Embryonic facial prominence (tissue), 1 donor: ENCODE data around the gene SPRYD3.
A peak's percentile ranks its signal among the peaks of the same experiment; 100 is the strongest.

Experiments used
- DNase-seq: peaks from one replicate; pipeline ENCODE4 v3.0.0-alpha.2; 2016; ENCODE audit errors: extremely low spot score

SPRYD3 gene

DNA sequence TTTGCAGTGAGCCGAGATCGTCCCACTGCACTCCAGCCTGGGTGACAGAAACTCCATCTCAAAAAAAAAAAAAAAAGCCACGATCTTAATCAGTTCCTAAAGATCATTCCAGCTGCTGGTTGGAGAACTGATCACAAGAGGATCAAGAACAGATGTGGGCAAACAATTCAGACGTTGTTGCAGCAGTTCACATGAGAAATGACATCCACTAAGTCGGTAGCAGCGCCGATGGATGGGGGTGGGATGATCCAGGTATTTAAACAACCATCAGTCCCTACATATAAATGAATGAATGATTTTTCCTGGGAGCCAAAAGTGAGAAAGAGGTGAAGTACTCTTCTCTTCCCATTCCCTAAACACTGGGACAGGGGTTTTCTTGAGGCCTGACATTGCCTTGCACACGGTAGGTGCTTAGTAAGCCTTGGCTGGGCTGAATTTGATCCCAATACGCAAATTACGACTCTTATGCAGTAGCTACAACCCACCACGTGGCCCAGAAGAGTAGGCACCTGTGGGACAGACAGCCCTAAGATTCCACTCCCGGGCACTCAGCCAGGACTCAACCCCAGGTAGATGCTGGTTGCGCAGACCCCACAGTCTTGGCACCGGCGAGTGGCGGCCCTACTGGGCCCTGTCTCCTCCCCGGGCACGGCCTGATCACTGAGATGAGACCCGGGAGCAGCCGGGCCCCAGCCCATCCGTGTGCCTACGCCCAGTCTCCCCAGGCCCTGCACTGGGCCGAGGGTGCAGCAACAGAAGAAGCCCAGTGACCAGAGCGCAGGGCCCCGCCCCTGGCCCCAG, 565 bp downstream of the SPRYD3 start:
- no peak for DNase-seq

DNA sequence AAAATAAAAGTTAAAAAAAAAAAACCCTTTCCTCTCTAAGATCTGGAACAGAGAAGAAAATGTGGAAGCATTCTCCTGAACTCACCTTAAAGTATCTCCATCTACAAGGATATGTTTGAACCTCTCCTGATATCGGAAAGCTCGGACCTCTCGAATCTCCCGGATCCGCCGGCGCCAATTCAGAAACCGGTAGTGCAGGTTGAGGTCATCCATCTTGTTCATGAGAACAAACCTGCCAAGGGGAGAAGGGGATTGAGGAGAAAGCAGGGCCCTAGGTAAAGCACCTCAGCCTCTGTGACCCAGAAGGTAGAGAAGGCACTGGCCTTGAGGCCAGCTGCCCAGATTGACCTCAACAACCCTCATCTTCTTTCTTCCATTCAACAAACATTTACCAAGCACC, 2.2 kb downstream of the SPRYD3 start:
- DNase-seq: no peak

DNA sequence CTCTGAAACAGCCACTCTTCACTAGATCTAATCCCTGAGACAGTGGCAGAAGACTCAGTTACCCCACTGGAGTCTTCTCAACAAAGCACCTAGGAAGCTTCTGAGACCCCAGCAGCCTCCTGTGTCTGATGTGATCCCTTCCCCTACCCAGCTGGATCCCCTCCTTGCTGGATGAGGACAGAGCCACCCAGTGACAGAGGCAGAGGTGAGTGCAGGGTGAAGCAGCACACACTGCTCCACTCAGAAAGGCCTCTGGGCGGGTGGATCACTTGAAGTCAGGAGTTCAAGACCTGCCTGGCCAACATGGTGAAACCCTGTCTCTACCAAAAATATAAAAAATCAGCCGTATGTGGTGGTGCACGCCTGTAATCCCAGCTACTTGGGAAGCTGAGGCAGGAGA, 2.7 kb downstream of the SPRYD3 start:
- no peak for DNase-seq

DNA sequence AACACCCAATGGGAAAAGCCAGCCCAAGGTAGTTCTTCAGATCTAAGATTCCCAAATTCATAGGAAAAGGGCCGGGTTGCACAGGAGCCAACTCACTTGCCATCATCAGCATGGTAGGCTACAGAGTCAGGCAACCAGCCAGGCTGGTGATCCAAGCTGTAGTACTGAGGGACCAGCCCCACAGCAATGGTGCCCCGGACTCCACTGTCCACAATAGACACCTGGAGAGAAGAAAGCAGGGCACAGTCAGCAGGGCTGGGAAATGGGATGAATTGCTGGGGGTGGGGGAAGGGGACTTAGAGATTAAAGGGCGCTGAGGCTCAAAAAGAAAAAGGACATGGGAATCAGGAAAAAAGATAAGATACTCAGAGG, 4.2 kb downstream of the SPRYD3 start:
- no peak for DNase-seq

DNA sequence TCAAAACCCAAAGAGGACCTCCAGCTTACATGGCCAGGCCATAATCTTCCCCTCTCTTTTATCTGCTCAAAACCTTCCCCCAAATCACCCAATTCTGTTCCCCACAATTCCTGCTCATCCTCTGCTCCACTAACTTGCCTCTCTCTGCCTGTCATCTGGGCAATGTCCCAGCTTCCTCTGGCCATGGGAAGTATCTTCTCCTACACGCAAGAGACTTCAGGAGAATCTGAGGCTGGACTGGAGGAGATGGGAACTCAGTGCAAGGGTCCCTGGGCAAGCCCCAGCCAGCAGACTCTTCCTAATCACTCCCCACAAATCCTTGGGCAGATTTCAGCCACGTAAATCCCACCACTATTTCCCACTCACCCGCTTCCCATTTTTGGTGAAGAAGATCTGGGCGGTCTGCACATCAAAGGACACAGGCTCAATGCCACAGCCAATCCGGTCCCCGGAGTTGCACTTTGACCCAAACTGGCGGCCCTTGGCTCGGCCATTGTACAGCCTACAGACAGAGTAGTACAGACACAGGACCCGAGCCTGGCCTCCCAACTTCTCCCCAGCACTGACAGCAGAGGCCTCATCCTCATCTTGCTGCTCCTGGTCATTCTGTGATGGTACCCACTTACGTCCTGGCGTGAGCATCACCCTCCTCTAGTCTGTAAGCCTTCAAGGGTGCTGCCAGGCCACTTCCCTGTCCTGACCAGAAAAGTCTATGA, 4.7 kb downstream of the SPRYD3 start:
- no peak for DNase-seq

DNA sequence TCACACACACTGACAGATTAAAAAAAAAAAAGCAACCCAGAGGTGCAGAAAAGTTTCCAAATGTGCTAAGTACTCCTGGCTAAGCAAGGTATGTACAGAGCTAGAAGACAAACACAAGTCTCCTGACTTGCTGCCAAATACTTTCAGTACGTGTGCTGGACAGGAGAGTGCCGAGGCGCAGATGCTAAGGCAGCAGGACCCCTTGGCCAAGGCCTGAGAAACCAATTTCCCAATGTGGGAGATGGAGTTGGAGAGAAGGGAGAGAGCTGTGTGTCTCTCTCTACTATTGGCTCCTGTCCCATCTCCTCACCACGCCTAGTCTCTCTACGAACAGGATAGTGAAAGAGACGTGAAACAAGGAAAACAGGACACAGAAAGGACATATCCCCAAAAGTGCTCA, 5.3 kb downstream of the SPRYD3 start:
- no peak for DNase-seq

DNA sequence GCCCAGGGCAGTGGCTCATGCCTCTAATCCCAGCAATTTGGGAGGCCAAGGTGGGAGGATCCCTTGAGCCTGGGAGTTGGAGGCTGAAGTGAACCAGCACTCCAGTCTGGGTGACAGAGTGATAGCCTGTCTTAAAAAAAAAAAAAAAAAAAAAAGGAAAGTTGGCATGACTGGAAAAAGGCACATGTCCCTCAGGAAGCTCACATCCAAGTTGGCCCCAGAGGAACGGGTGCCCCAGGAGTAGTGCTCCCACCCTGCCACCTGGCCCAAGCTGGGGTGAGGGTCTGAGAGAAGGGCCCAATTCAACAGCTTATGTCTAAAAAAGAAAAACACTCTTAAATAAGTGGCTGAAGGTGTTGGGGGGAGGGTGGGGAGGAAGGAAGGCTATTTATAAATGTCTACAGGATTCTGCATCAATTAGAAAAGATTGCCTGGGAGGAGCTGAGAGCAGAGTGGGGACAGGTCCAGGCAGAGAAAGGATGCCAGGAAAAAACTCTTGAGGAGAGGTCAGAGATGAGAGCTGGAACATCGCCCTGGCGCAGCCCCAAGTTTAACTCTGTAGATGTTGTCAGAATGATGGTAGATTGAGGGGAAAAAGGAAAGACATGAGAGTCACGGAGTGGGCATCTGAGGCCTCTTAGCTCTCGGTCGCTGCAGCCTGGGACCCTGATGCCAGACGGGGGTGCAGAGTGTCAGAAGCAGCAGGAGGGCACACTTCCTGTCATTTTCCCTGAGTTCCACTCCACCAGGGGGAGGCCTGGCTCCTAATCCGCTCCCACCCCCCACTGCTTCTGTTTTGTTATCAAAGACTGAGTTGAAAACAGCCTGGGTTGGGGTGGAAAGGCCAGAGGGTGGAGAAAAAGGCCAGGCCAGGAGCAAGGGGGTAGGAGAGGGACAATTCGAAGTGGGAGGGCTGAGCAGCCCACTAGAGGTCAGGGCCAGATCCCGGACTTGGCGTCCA, 7.3 kb downstream of the SPRYD3 start:
- DNase-seq: no peak

DNA sequence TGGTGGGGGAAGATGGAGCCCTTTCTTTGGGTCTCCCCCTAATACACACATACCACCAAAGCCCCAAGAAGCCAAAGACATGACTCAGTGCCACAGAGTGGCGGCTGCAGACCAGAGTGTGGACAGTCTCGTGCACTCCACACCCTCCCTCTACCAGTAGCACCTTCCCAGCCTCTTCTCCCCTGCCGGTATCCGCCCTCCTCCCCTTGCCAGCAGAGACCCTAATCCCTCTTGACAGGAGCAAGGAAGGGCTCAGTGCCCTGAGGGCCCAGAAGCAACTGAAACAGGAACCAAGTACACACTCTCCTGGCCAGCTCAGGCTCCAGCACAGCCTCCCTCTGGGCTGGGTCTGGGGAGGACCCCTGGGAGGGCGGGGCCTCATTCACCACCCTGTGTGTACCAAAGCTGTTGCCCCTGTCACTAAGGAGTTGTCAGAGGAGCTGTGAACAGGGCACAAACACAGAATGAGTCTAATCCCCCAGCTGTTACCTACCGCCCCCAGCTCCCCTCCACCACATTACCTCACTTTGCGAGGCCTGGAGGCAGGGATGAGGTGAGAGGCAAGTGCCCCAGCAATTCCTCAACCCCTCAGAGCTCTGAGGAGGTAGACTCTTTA, 8.2 kb downstream of the SPRYD3 start:
- no peak for DNase-seq

DNA sequence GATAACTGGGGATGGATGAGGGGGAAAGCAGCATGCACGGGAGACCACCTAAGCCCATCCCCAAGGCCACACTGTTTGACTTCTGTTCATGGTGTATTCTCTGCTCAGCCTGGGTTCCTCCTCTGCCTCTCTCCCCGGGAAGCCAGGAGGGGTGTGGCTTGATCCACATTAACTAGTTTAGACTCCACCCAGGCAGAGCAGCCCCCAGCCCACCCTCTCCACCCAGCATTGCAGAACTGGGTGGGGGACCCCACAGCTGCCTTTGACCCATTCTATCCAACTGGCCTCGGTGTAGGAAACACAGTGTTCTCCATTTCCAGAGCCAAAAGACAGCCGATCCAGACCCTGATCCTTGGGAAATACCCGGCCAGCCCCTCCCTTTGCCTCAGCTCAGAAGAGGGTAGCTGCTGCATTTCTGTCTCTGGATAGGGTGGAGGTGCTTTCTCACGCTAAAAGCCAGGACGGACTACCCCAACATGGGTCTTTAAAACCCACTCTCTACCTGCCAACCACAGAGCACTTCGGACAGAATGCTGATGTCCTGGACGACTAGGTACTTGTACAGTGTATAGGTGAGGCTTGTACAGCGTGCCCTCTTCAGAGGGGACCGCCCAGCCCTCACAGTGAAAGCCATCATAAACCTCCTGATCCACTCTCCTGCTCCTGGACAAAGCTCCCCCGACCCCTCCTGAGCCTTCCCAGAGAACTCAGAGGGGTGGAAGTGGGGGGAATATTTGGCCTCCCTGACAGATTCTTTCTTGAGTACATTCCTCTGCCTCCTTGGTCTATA, 9.4 kb downstream of the SPRYD3 start:
- DNase-seq: no peak

DNA sequence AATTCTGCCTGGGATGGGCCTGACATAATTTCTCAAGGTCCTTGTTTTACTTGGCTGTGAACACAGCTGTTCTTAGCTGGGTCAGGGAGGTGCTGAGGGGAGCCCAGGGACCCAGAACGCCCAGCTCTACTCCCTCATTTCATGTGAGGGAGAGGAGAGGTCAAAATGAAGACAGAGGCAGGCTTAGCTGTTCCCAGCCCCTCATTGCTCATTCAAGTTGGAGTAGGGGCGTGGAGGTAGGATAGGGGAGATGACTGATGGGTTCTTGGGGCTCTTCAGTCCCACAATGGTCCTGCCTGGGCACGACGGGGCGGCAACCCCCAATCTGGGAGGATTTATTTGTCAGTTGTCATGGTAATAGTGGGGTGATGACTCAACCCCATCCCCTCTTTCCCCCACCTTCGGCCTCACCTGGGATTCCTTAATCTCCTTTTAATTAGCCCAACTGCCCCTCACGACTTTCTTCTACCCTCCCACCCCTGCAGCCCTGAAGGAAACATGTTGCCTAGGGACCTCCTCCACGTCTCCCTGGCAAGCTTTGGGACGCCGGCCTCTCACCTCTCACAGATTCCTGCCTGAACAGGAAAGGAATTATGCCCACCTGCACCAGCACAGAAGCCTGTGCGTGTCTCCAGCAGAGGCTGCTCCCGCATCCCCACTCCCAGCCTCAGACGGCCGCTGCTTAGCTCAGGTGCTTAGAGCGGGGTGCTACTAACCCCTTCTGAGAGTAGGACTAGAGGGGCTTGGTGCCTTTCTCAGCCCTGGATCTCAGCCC, 10.2 kb downstream of the SPRYD3 start:
- no peak for DNase-seq

DNA sequence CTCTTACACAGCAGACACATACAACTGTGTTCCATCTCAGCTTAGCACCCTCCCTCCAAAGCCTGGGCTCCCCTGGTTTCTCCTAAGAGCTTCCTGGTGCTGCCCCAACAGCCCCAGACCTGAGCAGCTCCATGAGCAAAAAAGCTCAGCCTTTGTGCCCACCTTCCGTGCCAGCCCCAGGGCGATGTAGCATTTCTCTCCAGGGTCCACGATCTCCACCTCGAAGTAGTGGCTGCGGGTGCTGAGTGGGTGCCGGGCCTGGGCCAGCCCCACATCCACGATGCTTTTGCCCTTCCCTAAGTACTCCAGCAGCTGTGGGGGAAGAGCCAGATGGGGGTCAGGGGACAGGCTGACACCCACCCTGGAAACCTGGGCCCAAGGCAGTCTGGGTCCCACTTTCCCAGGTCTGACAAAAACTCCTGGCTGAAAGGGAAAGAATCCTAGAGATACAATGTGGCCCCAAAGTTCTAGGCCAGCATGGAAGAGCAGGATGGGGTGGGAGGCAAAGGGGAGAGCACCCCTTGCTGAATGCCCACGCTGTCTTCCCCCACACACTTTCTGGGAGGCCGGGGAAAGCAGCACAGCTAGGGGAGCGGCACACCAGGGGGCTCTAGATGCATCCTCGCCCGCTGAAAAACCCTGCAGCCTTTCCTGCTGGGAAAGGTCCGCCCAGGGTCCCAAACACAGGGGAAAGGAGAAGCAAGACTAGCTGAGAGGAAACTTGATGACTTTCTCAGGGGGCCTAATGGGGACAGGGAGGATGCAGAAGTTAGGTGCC, 11.0 kb downstream of the SPRYD3 start:
- no peak for DNase-seq

DNA sequence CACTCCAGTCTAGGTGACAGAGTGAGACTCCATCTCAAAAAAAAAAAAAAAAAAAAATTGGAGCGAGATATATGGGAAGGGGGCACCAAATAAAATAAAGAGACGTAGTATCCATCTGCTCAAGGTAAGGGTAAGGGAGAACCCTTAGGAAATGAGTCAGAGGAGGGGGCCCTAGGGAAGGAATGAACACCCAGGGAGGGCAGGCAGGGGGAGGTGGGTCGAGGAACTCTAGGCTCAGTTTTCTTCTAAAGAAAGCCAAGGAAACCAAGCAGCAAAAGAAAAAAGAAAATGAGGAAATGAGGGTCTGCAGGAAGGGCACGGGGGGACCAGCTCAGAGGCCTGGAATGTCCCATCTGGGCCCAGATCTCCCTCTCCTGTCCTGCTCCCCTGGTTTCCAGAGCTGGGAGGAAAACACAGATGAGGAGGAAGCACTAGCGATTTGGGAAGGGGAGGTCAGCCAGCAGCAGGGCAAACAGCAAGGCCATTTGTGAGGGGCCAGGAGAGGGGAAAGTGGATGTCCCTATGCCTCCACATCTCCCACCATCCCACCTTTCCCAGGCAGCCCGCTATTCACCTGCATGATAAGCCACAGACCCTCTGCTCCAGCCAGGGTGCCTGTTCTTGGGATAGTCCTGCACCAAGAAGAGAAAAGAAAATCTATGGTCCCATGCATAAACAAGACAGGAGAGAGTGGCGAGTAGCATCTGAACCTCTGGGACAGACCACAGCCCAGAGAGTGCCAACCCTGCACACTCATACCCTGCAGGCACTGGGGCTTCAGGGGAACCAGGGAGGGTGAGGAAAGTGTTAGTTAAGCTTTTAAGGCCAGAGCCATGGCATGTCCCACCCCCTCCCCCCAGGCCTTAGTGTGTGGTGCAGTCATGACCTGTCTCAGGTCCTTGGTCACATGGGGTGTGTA, 11.9 kb downstream of the SPRYD3 start:
- no peak for DNase-seq

DNA sequence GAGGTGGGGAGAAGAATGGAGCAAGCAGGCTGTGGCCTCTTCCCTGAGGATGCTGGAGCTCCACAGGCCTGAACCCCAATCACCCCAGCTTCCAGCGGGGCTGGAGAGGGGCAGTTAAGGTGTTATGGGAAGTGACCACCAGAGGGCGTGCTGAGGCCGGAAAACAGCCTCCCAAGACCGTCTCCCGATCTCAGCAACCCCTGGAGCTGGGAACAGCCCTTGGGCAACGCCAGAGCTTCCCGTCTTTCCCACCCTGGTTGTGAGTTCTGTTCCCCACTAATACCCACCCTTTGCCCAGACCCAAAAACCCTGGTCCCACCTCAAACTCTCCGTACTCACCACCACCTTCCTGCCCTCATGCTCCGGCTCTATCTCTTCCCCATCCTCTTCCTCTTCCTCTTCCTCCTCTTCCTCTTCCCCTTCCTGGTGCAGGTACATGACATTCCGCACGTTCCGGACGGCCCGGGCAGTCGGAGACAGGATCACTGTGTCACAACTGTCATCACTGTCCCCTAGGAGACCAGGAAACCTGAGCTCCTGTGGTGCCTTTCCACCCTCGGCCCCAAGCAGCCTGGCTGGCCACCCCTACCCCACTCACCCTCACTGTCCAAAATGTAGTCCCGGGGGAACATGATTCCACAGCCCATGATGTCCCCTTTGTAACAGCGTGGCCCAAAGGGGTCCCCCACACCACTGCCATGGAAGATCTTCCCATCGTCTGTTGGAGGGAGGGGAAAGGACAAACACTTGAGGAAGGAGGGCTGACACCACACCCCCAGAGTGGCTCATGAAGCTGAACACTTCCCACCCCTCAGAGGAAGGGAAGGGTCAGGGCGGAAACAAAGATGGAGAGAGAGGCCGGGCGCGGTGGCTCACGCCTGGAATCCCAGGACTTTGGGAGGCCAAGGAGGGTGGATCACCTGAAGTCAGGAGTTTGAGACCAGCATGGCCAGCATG, 12.9 kb downstream of the SPRYD3 start:
- peak; percentile 73 for DNase-seq

DNA sequence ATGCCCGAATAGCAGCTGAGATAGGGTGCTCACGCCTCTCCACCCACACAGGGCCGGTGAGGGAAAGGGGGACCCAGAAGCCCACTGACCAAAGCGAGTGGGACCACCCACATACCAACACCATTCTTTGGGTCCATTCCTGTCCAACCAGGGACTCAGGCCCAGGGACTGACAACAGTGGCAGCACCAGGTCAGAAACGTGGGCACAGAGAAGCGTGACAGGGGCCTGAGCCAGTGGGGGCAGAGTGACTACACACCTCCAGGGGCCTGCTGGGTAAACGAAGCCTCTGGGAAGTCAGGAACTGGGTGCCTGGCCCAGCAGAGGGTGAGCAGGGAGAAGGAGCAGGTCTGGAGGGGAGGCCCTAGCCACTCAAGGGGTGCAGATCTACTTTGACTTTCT, 13.7 kb downstream of the SPRYD3 start:
- no peak for DNase-seq

DNA sequence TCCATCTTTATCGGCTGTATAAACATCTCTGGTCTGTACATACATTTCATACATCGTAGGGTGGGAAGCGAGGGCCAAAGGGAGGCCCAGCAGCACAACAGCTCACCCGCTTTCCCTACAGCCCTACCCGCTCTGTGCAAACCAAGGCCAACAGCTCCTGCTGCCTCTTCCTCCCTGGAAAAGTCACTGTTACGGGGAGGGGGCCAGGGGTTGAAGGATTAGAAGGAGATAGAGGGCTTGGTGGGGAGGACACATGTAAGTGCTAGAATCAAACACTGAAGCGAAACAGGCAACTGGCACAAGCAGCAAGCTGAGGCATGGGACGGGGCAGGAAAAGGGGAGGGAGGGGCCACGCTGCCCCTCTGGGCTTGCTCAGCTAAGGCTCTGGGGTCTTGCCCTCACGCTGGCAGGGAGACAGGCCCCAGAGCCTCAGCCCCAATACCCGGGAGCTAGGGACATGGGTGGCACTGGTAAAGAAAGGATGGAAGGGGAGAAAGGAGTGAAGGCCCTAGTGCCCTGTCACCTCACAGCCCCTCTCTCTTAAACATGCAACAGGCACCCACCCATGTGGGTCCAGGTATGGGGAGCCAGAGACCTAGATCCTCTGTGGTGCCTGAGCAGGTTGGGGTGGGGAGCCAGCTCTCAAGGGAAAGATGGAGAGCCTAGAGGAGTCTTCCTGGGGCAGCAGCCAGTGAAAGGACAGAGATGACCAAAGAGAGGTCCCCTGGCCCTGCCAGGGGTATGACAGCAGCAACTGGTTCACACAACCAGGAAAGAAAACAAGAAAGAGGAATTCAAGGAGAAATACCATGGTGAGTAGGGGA, 14.4 kb downstream of the SPRYD3 start:
- DNase-seq: no peak
